K562 (cell line): Measurements from ENCODE around the gene NEU1. TPM values are rescaled to one million over a fixed set of nuclear protein-coding genes. Genes with fewer than 3 reads are reported as not detected.

ENCODE experiments used
- ATF1 ChIP-seq, 2 experiments: fragments of 450-650 bp in 1 of 2; IDR thresholded peaks; 2 replicates each; pipeline ENCODE4 v1.6.1; 2016; ENCODE audit warnings: missing compliant biosample characterization in 1 of 2, missing genetic modification characterization in 1 of 2
- CBX1 ChIP-seq: sonication (generic); IDR thresholded peaks from 2 replicates; pipeline ENCODE4 v1.6.1; 2016; ENCODE audit warnings: antibody characterized with exemption, low read depth, mild to moderate bottlenecking
- DDX20 ChIP-seq: fragments of 450-650 bp; IDR thresholded peaks from 2 replicates; pipeline ENCODE4 v1.6.1; 2016; ENCODE audit warnings: missing genetic modification characterization, low read depth, mild to moderate bottlenecking, missing compliant biosample characterization, moderate library complexity
- IRF1 ChIP-seq: sonication (generic); formaldehyde crosslinking; IDR thresholded peaks from 2 replicates; pipeline ENCODE4 v1.8.0; 2022; ENCODE audit warnings: missing genetic modification reagents, mild to moderate bottlenecking, borderline replicate concordance
- MBD2 ChIP-seq: sonication (generic); IDR thresholded peaks from 2 replicates; pipeline ENCODE4 v1.6.1; 2016; ENCODE audit warnings: low read depth, borderline replicate concordance
- MITF ChIP-seq: IDR thresholded peaks from 2 replicates; pipeline ENCODE4 v1.6.1; 2014; ENCODE audit warnings: antibody characterized with exemption
- SOX6 ChIP-seq: fragments of 450-650 bp; IDR thresholded peaks from 2 replicates; pipeline ENCODE4 v1.6.1; 2014; ENCODE audit warnings: mild to moderate bottlenecking
- U2AF2 ChIP-seq: fragments of 200-400 bp; formaldehyde crosslinking; optimal IDR thresholded peaks from 2 replicates; pipeline ENCODE3; 2017; ENCODE audit warnings: low read depth, mild to moderate bottlenecking, low read length
- ZNF121 ChIP-seq: sonication (generic); formaldehyde crosslinking; conservative IDR thresholded peaks from 2 replicates; pipeline ENCODE4 v1.8.0; 2022; ENCODE audit warnings: missing genetic modification reagents
- ZNF174 ChIP-seq: fragments of 250-450 bp; sonication (Bioruptor Pico); IDR thresholded peaks from 2 replicates; pipeline ENCODE4 v1.4.0; 2020; ENCODE audit warnings: mild to moderate bottlenecking
- ZNF232 ChIP-seq: sonication (generic); formaldehyde crosslinking; IDR thresholded peaks from 2 replicates; pipeline ENCODE4 v1.8.0; 2022; ENCODE audit warnings: mild to moderate bottlenecking, missing genetic modification reagents
- polyA plus RNA-seq, 8 experiments: library from polyadenylated mRNA; depleted of rRNA in 4 of 8; stranded (reverse) in 5 of 8; unstranded in 3 of 8; fragments of >200 nt; fragmentation: Nextera tagmentation in 2 of 8; fragmentation: Illumina TruSeq in 1 of 8; extraction: Ambion mirVana in 2 of 8; extraction: Trizol in 1 of 8; gene quantifications; 2 replicates each; pipeline versions ENCODE4 v1.2.1 to v1.2.3, GENCODE V29; 2011 to 2014; ENCODE audit warnings: inconsistent platforms in 1 of 8, missing spikeins in 1 of 8
- total RNA-seq, 7 experiments: library from RNA; depleted of rRNA in 6 of 7; stranded (reverse); fragments of >200 nt in 6 of 7; fragmentation: Illumina TruSeq in 2 of 7; extraction: Trizol in 2 of 7; gene quantifications; 2 replicates each; pipeline versions ENCODE4 v1.2.1 to v1.2.3, GENCODE V29; 2011 to 2021; ENCODE audit warnings: low replicate concordance in 1 of 7
- TF ChIP-seq, protein P1 (sequence below): fragments of 250-450 bp; sonication (Bioruptor Pico); IDR thresholded peaks from 2 replicates; pipeline ENCODE4 v1.8.0; 2022; ENCODE audit warnings: inconsistent platforms

Gene NEU1
- total and polyA plus RNA-seq, 9 of the 15 experiments (the other 6 are each of a cell fraction or from before 2014, with no cell fraction given) = 14.8 to 67.8 (median 51.0) TPM

- TF ChIP-seq, protein P1, sequence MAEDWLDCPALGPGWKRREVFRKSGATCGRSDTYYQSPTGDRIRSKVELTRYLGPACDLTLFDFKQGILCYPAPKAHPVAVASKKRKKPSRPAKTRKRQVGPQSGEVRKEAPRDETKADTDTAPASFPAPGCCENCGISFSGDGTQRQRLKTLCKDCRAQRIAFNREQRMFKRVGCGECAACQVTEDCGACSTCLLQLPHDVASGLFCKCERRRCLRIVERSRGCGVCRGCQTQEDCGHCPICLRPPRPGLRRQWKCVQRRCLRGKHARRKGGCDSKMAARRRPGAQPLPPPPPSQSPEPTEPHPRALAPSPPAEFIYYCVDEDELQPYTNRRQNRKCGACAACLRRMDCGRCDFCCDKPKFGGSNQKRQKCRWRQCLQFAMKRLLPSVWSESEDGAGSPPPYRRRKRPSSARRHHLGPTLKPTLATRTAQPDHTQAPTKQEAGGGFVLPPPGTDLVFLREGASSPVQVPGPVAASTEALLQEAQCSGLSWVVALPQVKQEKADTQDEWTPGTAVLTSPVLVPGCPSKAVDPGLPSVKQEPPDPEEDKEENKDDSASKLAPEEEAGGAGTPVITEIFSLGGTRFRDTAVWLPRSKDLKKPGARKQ = no peak
- TF ChIP-seq MBD2 (no peak), ATF1 (CRISPR knock-in tag; IDR thresholded peaks at IDR 0.05) (no peak), ATF1 (tag; IDR thresholded peaks at IDR 0.05) (no peak), SOX6 (0 out of 2 replicates have a peak, but pooled peaks have one; percentile 35), IRF1 (CRISPR knock-in tag) (no peak), CBX1 (no peak), ZNF121 (CRISPR knock-in tag) (peak; percentile 94), ZNF174 (CRISPR knock-in tag) (no peak), DDX20 (no peak), MITF (no peak), ZNF232 (CRISPR knock-in tag) (no peak), U2AF2 (no peak)
Observed at GRCh38 chr6:31847276-31847978, 15.2 kb downstream of the NEU1 start (continued).
